HG03159 (cell line): Measurements from ENCODE around the gene TTYH1.

Source experiments
- ATAC-seq: cut with Tn5 transposase; IDR thresholded peaks from one replicate; pipeline ENCODE4 v1.9.1; 2021; ENCODE audit warnings: mild to moderate bottlenecking, moderate library complexity; ENCODE audit not compliant: unreplicated experiment

Gene TTYH1

GRCh38 chr19:54473892-54474372, 58.7 kb downstream of the TTYH1 start:
- ATAC-seq: no peak

GRCh38 chr19:54475706-54476105, 60.4 kb downstream of the TTYH1 start:
- ATAC-seq: no peak

DNA sequence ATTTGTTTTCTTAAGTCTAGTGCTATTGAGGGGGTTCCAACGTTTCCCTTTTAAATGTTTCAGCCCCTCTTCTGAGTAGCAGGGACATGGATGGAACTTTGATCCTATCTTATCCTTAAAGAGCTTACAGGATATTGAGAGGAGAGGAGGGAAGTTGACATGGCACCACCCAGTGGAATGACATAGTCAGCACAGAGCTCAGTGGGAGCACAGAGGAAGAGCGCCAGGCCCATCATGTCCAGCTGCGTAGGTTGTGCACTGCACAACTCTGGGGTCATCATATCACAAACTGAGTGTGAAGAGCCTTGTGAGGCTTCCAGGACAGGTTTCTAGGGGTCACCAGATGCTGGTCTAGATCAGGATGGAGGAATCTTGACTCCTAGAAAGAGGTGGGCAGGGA, 62.4 kb downstream of the TTYH1 start:
- ATAC-seq: no peak

GRCh38 chr19:54478677-54479266, 63.5 kb downstream of the TTYH1 start:
- no peak for ATAC-seq

DNA sequence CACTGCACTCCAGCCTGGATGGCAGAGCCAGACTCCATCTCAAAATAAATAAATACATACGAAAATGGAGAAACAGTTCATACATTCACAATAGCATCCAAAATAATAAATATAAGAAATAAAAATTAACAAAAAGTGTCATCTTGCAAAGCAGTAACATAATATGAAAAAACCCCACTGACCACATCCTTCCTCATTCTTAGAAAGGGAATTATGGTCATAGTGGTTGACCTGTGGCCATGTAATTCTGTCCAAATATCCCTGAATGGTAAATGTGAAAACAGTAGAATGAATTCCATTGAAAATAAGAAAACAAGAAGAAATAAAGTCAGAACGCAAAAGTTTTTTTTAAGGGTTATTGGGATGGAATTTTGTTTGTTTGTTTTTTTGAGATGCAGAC, 64.8 kb downstream of the TTYH1 start:
- no peak for ATAC-seq

- ATAC-seq: no peak
Measured at GRCh38 chr19:54481326-54481930, 66.2 kb downstream of the TTYH1 start.

DNA sequence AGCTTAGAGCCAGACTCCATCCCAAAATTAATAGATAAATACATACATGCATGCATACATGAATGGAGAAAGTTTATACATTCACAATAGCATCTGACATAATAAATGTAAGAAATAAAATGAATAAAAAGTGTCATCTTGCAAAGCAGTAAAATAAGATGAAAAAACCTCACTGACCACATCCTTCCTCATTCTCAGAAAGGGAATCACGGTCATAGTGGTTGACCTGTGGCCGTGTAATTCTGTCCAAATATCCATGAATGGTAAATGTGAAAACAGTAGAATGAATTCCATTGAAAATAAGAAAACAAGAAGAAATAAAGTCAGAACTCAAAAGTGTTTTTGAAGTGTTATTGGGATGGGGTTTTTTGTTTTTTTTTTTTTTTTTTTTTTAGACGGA, 67.6 kb downstream of the TTYH1 start:
- ATAC-seq: no peak

- no peak for ATAC-seq
Measured at GRCh38 chr19:54484451-54484850, 69.2 kb downstream of the TTYH1 start.

DNA sequence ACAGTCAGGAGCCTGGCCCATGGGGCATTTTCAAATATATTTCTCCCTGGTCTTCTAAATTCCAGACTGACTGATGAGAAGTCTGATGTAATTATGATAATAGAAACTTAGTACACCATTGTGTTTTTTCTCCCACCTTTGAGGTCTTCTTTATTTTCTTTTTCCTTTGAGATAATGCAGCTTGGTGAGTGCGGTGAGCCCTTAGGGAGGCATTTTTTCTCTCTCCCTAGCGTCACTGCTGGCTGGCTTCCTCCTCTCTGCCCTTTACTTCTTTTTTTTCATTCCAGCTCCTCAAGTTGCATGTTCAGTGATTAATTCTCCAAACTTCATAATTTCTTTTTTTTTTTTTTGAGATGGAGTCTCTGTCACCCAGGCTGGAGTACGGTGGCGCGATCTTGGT, 70.6 kb downstream of the TTYH1 start:
- ATAC-seq: no peak
